H1 (cell line): ENCODE measurements around the gene REPS1. TPM values are rescaled to one million over a fixed set of nuclear protein-coding genes. Genes with fewer than 3 reads are reported as not detected.

ENCODE experiments used
- EZH2 ChIP-seq: fragments of 200-600 bp; sonication (generic); IDR thresholded peaks from 2 replicates; pipeline ENCODE4 v1.7.1; 2012; ENCODE audit warnings: low read depth, mild to moderate bottlenecking, moderate library complexity, low read length, inconsistent platforms; ENCODE audit not compliant: severe bottlenecking
- FOSL1 ChIP-seq: IDR thresholded peaks from 2 replicates; pipeline ENCODE4 v1.6.1; 2011; ENCODE audit warnings: mild to moderate bottlenecking, low read depth, low read length, moderate library complexity; ENCODE audit not compliant: insufficient read depth
- GTF2F1 ChIP-seq: IDR thresholded peaks from 2 replicates; pipeline ENCODE4 v1.6.1; 2012; ENCODE audit warnings: low read depth, low read length, improper control_type of control experiment, borderline replicate concordance
- HDAC6 ChIP-seq: IDR thresholded peaks from one replicate; pipeline ENCODE4 v1.7.1; 2012; ENCODE audit warnings: low read depth, mild to moderate bottlenecking, inconsistent platforms, low read length, moderate library complexity
- SIN3A ChIP-seq, 2 experiments: IDR thresholded peaks in 1 of 2; conservative IDR thresholded peaks in 1 of 2; 2 replicates each; pipeline ENCODE4 v1.6.1; 2011 to 2012; ENCODE audit warnings: low read length in 2 of 2, improper control_type of control experiment in 1 of 2, low read depth in 1 of 2, mild to moderate bottlenecking in 1 of 2
- SP4 ChIP-seq: IDR thresholded peaks from 2 replicates; pipeline ENCODE4 v1.6.1; 2012; ENCODE audit warnings: low read length, inconsistent platforms
- ZNF274 ChIP-seq: IDR thresholded peaks from 2 replicates; pipeline ENCODE4 v1.7.0; 2012; ENCODE audit warnings: low read length, borderline replicate concordance; ENCODE audit errors: extremely low read depth
- polyA plus RNA-seq, 7 experiments: library from polyadenylated mRNA; depleted of rRNA in 3 of 7; stranded (reverse) in 5 of 7; unstranded in 2 of 7; fragments of >200 nt in 5 of 7; fragments of 200-250 nt in 2 of 7; gene quantifications; 1 replicate in 5 of 7; 2 replicates in 1 of 7; 4 replicates in 1 of 7; pipeline versions ENCODE4 v1.2.1 to v1.2.3, GENCODE V29; 2011 to 2013; ENCODE audit warnings: missing spikeins in 2 of 7, mixed read lengths in 2 of 7
- total RNA-seq: library from RNA; stranded (reverse); fragmentation: NEBNext Ultra II Directional; extraction: Animal tissue kit (Norgen Biotek cat#: 25700); gene quantifications from 2 replicates; pipeline ENCODE4 v1.2.1, GENCODE V29; 2021
- TF ChIP-seq, protein P1 (sequence below): IDR thresholded peaks from 2 replicates; pipeline ENCODE4 v1.6.1; 2011; ENCODE audit warnings: low read length, improper control_type of control experiment
- TF ChIP-seq, protein P2 (sequence below): IDR thresholded peaks from 2 replicates; pipeline ENCODE4 v1.6.1; 2012; ENCODE audit warnings: low read length, inconsistent platforms

REPS1 gene
- total and polyA plus RNA-seq, 2 of the 8 experiments (the other 6 are each of a cell fraction or from before 2014, with no cell fraction given), result 52.1 to 68.9 TPM

DNA sequence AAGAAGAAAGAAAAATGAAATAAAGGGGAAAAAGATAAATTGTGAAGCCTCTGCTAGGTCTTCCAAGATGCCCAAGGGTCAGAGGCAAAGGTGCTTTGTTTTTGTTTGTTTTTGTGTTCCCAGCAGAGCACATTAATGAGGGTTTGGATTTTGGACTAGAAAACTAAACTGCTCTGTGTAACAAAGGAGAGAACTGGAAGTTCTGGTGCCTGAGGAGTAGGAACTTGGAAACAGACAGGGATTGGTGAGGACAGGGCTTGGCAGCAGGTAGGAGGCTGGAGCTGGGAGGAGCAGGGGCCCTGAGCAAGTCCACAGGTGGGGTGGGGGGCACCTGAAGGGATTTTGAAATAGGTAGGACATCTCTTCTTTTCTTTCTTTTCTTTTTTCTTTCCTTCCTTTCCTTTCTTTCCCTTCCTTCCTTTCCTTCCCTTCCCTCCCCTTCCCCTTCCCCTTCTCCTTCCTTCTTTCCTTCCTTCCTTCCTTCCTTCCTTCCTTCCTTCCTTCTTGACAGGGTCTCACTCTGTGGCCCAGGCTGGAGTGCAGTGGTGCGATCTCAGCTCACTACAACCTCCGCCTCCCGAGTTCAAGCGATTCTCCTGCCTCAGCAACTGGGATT is 25.2 kb upstream of the REPS1 start (continued):
- TF ChIP-seq SIN3A (conservative IDR thresholded peaks at IDR 0.05 in 1 of 2, IDR thresholded peaks at IDR 0.05 in 1 of 2; ENCODE audit: low read depth in 1 of 2, low read length in 2 of 2) (no peak), SP4 (no peak), FOSL1 (no peak), ZNF274 (no peak), EZH2 (no peak), GTF2F1 (no peak), HDAC6 (no peak)
- TF ChIP-seq, protein P1, sequence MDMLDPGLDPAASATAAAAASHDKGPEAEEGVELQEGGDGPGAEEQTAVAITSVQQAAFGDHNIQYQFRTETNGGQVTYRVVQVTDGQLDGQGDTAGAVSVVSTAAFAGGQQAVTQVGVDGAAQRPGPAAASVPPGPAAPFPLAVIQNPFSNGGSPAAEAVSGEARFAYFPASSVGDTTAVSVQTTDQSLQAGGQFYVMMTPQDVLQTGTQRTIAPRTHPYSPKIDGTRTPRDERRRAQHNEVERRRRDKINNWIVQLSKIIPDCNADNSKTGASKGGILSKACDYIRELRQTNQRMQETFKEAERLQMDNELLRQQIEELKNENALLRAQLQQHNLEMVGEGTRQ, result no peak
- TF ChIP-seq, protein P2, sequence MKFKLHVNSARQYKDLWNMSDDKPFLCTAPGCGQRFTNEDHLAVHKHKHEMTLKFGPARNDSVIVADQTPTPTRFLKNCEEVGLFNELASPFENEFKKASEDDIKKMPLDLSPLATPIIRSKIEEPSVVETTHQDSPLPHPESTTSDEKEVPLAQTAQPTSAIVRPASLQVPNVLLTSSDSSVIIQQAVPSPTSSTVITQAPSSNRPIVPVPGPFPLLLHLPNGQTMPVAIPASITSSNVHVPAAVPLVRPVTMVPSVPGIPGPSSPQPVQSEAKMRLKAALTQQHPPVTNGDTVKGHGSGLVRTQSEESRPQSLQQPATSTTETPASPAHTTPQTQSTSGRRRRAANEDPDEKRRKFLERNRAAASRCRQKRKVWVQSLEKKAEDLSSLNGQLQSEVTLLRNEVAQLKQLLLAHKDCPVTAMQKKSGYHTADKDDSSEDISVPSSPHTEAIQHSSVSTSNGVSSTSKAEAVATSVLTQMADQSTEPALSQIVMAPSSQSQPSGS, result no peak
